H1 (cell line): ENCODE data around the gene ZNF358. TPM values are rescaled to one million over a fixed set of nuclear protein-coding genes. Genes with fewer than 3 reads are reported as not detected.

Experiments
- CTCF ChIA-PET: fragments of 300-600 bp; sonication (Branson Sonifier 250); formaldehyde crosslinking; loops from one replicate; lab custom pipeline; 2021; ENCODE audit not compliant: partially characterized antibody; lab: Charles Lee
- POLR2A ChIA-PET: fragments of 300-600 bp; sonication (Branson Sonifier 250); formaldehyde crosslinking; loops from one replicate; lab custom pipeline; 2021; ENCODE audit warnings: inconsistent platforms; ENCODE audit not compliant: partially characterized antibody; lab: Charles Lee
- DNase-seq, 2 experiments: peaks; one replicate each; pipeline versions ENCODE4 v3.0.0 to v3.0.0-alpha.2; 2010 to 2022; ENCODE audit warnings: low spot score in 2 of 2, low read depth in 1 of 2, mixed read lengths in 1 of 2
- FAIRE-seq: peaks from 2 replicates; lab custom pipeline; 2011; peaks lifted over from hg19 to GRCh38; lab: Jason Lieb, UNC
- H2AFZ ChIP-seq: 2 replicates; pipeline ENCODE4 v1.8.1; 2012; ENCODE audit warnings: low read length, inconsistent platforms
- H2AK5ac ChIP-seq: 2 replicates; pipeline ENCODE4 v1.6.1; 2013; ENCODE audit warnings: low read depth, low read length
- H2BK120ac ChIP-seq: replicated peaks from 2 replicates; pipeline ENCODE3; 2013; ENCODE audit warnings: low read depth, low read length, inconsistent platforms
- H2BK12ac ChIP-seq: 2 replicates; pipeline ENCODE4 v1.6.1; 2013; ENCODE audit warnings: low read depth, low read length
- H2BK15ac ChIP-seq: 2 replicates; pipeline ENCODE4 v1.6.1; 2013; ENCODE audit warnings: low read length
- H2BK20ac ChIP-seq: 2 replicates; pipeline ENCODE4 v1.6.1; 2013; ENCODE audit warnings: low read length
- H2BK5ac ChIP-seq: 2 replicates; pipeline ENCODE4 v1.6.1; 2013; ENCODE audit warnings: low read depth, low read length
- H3K14ac ChIP-seq: 2 replicates; pipeline ENCODE4 v1.6.1; 2013; ENCODE audit warnings: inconsistent platforms; ENCODE audit not compliant: insufficient read length
- H3K18ac ChIP-seq: 2 replicates; pipeline ENCODE4 v1.6.1; 2013; ENCODE audit warnings: low read length; ENCODE audit errors: extremely low read depth
- H3K23ac ChIP-seq: 2 replicates; pipeline ENCODE4 v1.6.1; 2013; ENCODE audit warnings: inconsistent platforms; ENCODE audit not compliant: insufficient read length
- H3K23me2 ChIP-seq: 2 replicates; pipeline ENCODE4 v1.6.1; 2013; ENCODE audit warnings: low read depth, low read length
- H3K27ac ChIP-seq: 2 replicates; pipeline ENCODE4 v1.6.1; 2011; ENCODE audit warnings: low read depth, low read length, inconsistent platforms
- H3K27me3 ChIP-seq, 4 experiments: replicated peaks in 1 of 4; 1 replicate in 1 of 4; 2 replicates in 3 of 4; pipeline versions ENCODE4 v1.6.1 to v1.8.1; 2011 to 2013; ENCODE audit warnings: low read length in 3 of 4, mild to moderate bottlenecking in 3 of 4, inconsistent platforms in 2 of 4, mixed read lengths in 2 of 4, moderate library complexity in 1 of 4; ENCODE audit not compliant: control insufficient read depth in 3 of 4, insufficient read depth in 3 of 4; ENCODE audit errors: extremely low read depth in 1 of 4
- H3K36me3 ChIP-seq, 4 experiments: 2 replicates each; pipeline versions ENCODE4 v1.6.1 to v1.8.1; 2011 to 2013; ENCODE audit warnings: mild to moderate bottlenecking in 4 of 4, low read length in 3 of 4, moderate library complexity in 2 of 4, control low read depth in 1 of 4, inconsistent platforms in 1 of 4; ENCODE audit not compliant: insufficient read depth in 4 of 4, control insufficient read depth in 2 of 4
- H3K4ac ChIP-seq: replicated peaks from 2 replicates; pipeline ENCODE3; 2013; ENCODE audit warnings: low read length, low read depth, mixed read lengths, inconsistent platforms; ENCODE audit not compliant: insufficient read length
- H3K4me1 ChIP-seq, 4 experiments: replicated peaks in 1 of 4; 1 replicate in 1 of 4; 2 replicates in 3 of 4; pipeline versions ENCODE4 v1.6.1 to v1.8.1; 2011 to 2013; ENCODE audit warnings: low read length in 3 of 4, inconsistent platforms in 2 of 4, mixed read lengths in 1 of 4; ENCODE audit not compliant: insufficient read depth in 4 of 4, control insufficient read depth in 3 of 4
- H3K4me2 ChIP-seq, 2 experiments: 2 replicates each; pipeline versions ENCODE4 v1.6.1 to v1.8.1; 2011 to 2013; ENCODE audit warnings: low read depth in 2 of 2, low read length in 2 of 2, control low read depth in 1 of 2, inconsistent platforms in 1 of 2, mild to moderate bottlenecking in 1 of 2; ENCODE audit not compliant: insufficient read depth in 1 of 2
- H3K4me3 ChIP-seq, 4 experiments: fragments of 200-600, 300-600 bp in 1 of 4; sonication (generic), shearing (Covaris generic), sonication (Bioruptor Twin) in 1 of 4; 2 replicates each; pipeline versions ENCODE4 v1.5.1 to v1.8.1; 2011 to 2016; ENCODE audit warnings: low read length in 4 of 4, low read depth in 3 of 4, control low read depth in 2 of 4, inconsistent platforms in 2 of 4, mild to moderate bottlenecking in 2 of 4, mixed read lengths in 1 of 4, moderate library complexity in 1 of 4; ENCODE audit not compliant: insufficient read depth in 2 of 4; ENCODE audit errors: extremely low read depth in 1 of 4
- H3K56ac ChIP-seq: replicated peaks from 2 replicates; pipeline ENCODE3; 2013; ENCODE audit warnings: low read depth, mild to moderate bottlenecking, mixed read lengths, low read length, inconsistent platforms; ENCODE audit not compliant: insufficient read length
- H3K79me1 ChIP-seq: 2 replicates; pipeline ENCODE4 v1.6.1; 2013; ENCODE audit warnings: low read depth, low read length, control low read depth
- H3K79me2 ChIP-seq, 2 experiments: 2 replicates each; pipeline versions ENCODE4 v1.6.1 to v1.8.1; 2012 to 2013; ENCODE audit warnings: low read length in 2 of 2, mild to moderate bottlenecking in 2 of 2, inconsistent platforms in 1 of 2; ENCODE audit not compliant: insufficient read depth in 2 of 2, control insufficient read depth in 1 of 2
- H3K9ac ChIP-seq, 4 experiments: replicated peaks in 1 of 4; 1 replicate in 1 of 4; 2 replicates in 3 of 4; pipeline versions ENCODE4 v1.6.1 to v1.8.1; 2011 to 2013; ENCODE audit warnings: low read depth in 3 of 4, low read length in 3 of 4, control low read depth in 2 of 4, mild to moderate bottlenecking in 2 of 4, moderate library complexity in 2 of 4, inconsistent platforms in 1 of 4; ENCODE audit errors: extremely low read depth in 1 of 4
- H3K9me3 ChIP-seq, 2 experiments: 2 replicates each; pipeline versions ENCODE4 v1.6.1 to v1.8.1; 2012 to 2013; ENCODE audit warnings: mild to moderate bottlenecking in 2 of 2, moderate library complexity in 2 of 2, control low read depth in 1 of 2, inconsistent platforms in 1 of 2, low read depth in 1 of 2, low read length in 1 of 2, mixed read lengths in 1 of 2; ENCODE audit not compliant: insufficient read depth in 2 of 2
- H4K20me1 ChIP-seq, 2 experiments: replicated peaks in 1 of 2; 2 replicates each; pipeline versions ENCODE3 to v1.8.1; 2011 to 2013; ENCODE audit warnings: inconsistent platforms in 2 of 2, low read length in 2 of 2, mild to moderate bottlenecking in 1 of 2; ENCODE audit not compliant: insufficient read depth in 2 of 2, control insufficient read depth in 1 of 2
- H4K5ac ChIP-seq: 2 replicates; pipeline ENCODE4 v1.6.1; 2013; ENCODE audit warnings: low read length, low read depth, mixed read lengths, inconsistent platforms; ENCODE audit not compliant: insufficient read length
- H4K8ac ChIP-seq: 2 replicates; pipeline ENCODE4 v1.8.0; 2013; ENCODE audit warnings: mild to moderate bottlenecking, moderate library complexity, low read length, inconsistent platforms; ENCODE audit not compliant: insufficient read depth; ENCODE audit errors: extremely low read depth
- H4K91ac ChIP-seq: replicated peaks from 2 replicates; pipeline ENCODE3; 2013; ENCODE audit warnings: low read length, mixed read lengths, inconsistent platforms; ENCODE audit not compliant: insufficient read length
- BCL11A ChIP-seq, 2 experiments: IDR thresholded peaks; one replicate each; pipeline ENCODE4 v1.6.1; 2011; ENCODE audit warnings: low read depth in 2 of 2, low read length in 2 of 2, mild to moderate bottlenecking in 2 of 2
- HDAC2 ChIP-seq, 2 experiments: fragments of 300-600 bp in 1 of 2; sonication (generic) in 1 of 2; IDR thresholded peaks; 2 replicates each; pipeline ENCODE4 v1.6.1; 2011 to 2012; ENCODE audit warnings: low read depth in 2 of 2, low read length in 2 of 2, mild to moderate bottlenecking in 2 of 2, moderate library complexity in 2 of 2, borderline replicate concordance in 1 of 2, inconsistent platforms in 1 of 2
- JUN ChIP-seq: IDR thresholded peaks from 2 replicates; pipeline ENCODE4 v1.6.1; 2011; ENCODE audit warnings: low read depth, mild to moderate bottlenecking, improper control_type of control experiment, low read length
- KDM4A ChIP-seq: IDR thresholded peaks from one replicate; pipeline ENCODE4 v1.7.1; 2012; ENCODE audit warnings: low read depth, mild to moderate bottlenecking, moderate library complexity, low read length, inconsistent platforms; ENCODE audit not compliant: severe bottlenecking
- POLR2AphosphoS5 ChIP-seq: IDR thresholded peaks from 2 replicates; pipeline ENCODE4 v1.6.1; 2011; ENCODE audit warnings: low read depth, low read length
- POU5F1 ChIP-seq: IDR thresholded peaks from 2 replicates; pipeline ENCODE4 v1.6.1; 2011; ENCODE audit warnings: low read depth, mild to moderate bottlenecking, low read length, moderate library complexity
- RBBP5 ChIP-seq: IDR thresholded peaks from 2 replicates; pipeline ENCODE4 v1.7.1; 2012; ENCODE audit warnings: low read depth, mild to moderate bottlenecking, inconsistent platforms, low read length, moderate library complexity, borderline replicate concordance
- SRF ChIP-seq: IDR thresholded peaks from 2 replicates; pipeline ENCODE4 v1.6.1; 2011; ENCODE audit warnings: mild to moderate bottlenecking, low read depth, low read length, moderate library complexity
- TAF1 ChIP-seq: IDR thresholded peaks from 2 replicates; pipeline ENCODE4 v1.6.1; 2011; ENCODE audit warnings: mild to moderate bottlenecking, low read depth, low read length
- WGBS, 2 experiments: shearing (Covaris generic) in 1 of 2; methylation state at CpG; one replicate each; pipeline versions ENCODE4 v1.1.6 to v1.1.7; 2013 to 2015; ENCODE audit warnings: low lambda C conversion rate in 2 of 2, mixed read lengths in 2 of 2, inconsistent platforms in 1 of 2, low coverage in 1 of 2, missing lambda C conversion rate in 1 of 2; ENCODE audit not compliant: insufficient replicate concordance in 2 of 2, insufficient coverage in 1 of 2, insufficient read length in 1 of 2; ENCODE audit errors: extremely low coverage in 1 of 2, missing lambda C conversion rate in 1 of 2; 5-methylcytosine and 5-hydroxymethylcytosine counted together
- polyA plus RNA-seq, 7 experiments: library from polyadenylated mRNA; depleted of rRNA in 3 of 7; stranded (reverse) in 5 of 7; unstranded in 2 of 7; fragments of >200 nt in 5 of 7; fragments of 200-250 nt in 2 of 7; gene quantifications; 1 replicate in 5 of 7; 2 replicates in 1 of 7; 4 replicates in 1 of 7; pipeline versions ENCODE4 v1.2.1 to v1.2.3, GENCODE V29; 2011 to 2013; ENCODE audit warnings: missing spikeins in 2 of 7, mixed read lengths in 2 of 7
- total RNA-seq: library from RNA; stranded (reverse); fragmentation: NEBNext Ultra II Directional; extraction: Animal tissue kit (Norgen Biotek cat#: 25700); gene quantifications from 2 replicates; pipeline ENCODE4 v1.2.1, GENCODE V29; 2021

ZNF358 gene
- total and polyA plus RNA-seq, 2 of the 8 experiments (the other 6 are each of a cell fraction or from before 2014, with no cell fraction given) = 40.0 to 60.3 TPM

DNA sequence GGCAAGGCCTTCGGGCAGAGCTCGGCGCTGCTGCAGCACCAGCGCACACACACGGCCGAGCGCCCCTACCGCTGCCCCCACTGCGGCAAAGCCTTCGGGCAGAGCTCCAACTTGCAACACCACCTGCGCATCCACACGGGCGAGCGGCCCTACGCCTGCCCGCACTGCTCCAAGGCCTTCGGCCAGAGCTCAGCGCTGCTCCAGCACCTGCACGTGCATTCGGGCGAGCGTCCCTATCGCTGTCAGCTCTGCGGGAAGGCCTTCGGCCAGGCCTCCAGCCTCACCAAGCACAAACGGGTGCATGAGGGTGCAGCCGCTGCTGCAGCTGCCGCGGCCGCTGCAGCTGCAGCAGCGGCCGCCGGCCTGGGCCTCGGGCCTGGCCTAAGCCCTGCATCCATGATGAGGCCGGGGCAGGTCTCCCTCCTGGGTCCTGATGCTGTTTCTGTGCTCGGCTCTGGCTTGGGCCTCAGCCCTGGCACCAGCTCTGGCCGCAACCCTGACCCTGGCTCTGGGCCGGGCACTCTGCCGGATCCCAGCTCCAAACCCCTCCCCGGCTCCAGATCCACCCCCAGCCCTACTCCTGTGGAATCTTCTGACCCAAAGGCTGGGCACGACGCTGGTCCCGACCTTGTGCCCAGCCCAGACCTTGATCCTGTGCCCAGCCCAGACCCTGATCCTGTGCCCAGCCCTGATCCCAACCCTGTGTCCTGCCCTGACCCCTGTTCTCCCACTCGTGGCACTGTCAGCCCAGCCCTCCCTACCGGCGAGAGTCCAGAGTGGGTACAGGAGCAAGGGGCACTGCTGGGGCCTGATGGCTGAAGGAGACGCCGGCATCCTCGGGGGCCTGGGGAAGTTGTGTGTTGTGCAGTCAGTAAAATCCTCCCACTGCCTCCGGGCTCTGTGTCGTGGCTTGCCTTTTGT is 4.5 kb downstream of the ZNF358 start:
- TF ChIP-seq RBBP5 (no peak), HDAC2 (IDR thresholded peaks at IDR 0.05; ENCODE audit: borderline replicate concordance in 1 of 2, low read depth in 2 of 2, low read length in 2 of 2) (no peak), KDM4A (no peak), POLR2AphosphoS5 (no peak), SRF (no peak), BCL11A (IDR thresholded peaks at IDR 0.05; ENCODE audit: low read depth in 2 of 2, low read length in 2 of 2) (no peak), POU5F1 (no peak), JUN (no peak), TAF1 (no peak)
- Histone ChIP-seq H3K27me3 (no peaks in the 10 kb centered on the region), H2BK12ac (no peak overlapping the region), H3K4me1 (peaks cover 0 to 15% (median 5%) of the 10 kb centered on the region in 4 experiments; a peak in 5 of 7 replicates), H4K8ac (no peak overlapping the region), H2AK5ac (no peak overlapping the region), H3K9me3 (no peaks in the 10 kb centered on the region), H2BK5ac (no peak overlapping the region; the same call in 1 of the 2 replicates), H3K36me3 (peaks cover 0 to 7% (median 3%) of the 10 kb centered on the region in 4 experiments; a peak in 1 of 8 replicates), H3K79me2 (peaks cover 0 to 11% of the 10 kb centered on the region in 2 experiments; a peak in 1 of 4 replicates), H2BK15ac (no peak overlapping the region), H2AFZ (no peak overlapping the region), H3K56ac (no peak overlapping the region), H4K91ac (no peak overlapping the region), H3K27ac (no peak overlapping the region), H3K18ac (no peak overlapping the region), H2BK20ac (no peak overlapping the region), H2BK120ac (no peak overlapping the region), H3K9ac (no peak overlapping the region), H3K14ac (no peak overlapping the region), H3K4ac (no peak overlapping the region), H4K20me1 (peaks cover 1 to 2% of the 10 kb centered on the region in 2 experiments), H3K23ac (no peak overlapping the region), H3K4me3 (no peak overlapping the region), H3K79me1 (peaks cover 5% of the 10 kb centered on the region; the same call in 1 of the 2 replicates), H3K23me2 (peaks cover 13% of the 10 kb centered on the region), H4K5ac (no peak overlapping the region), H3K4me2 (no peak overlapping the region)
- POLR2A ChIA-PET = interaction anchor here (1.1 to 7.0 kb wide), 6 partner anchors 8 to 109 kb away, joined by 3 to 80 read pairs (median 4); partner anchors contain the start of genes PET100, PNPLA6 and XAB2
- WGBS, 2 experiments = 94% methylated on average over 41 of the region's 51 CpGs; no CpG with 5 or more reads in 1 of the 2 experiments
- FAIRE-seq (no peak), DNase-seq (no peak)
- CTCF ChIA-PET = interaction anchor here (0.7 to 2.3 kb wide), 4 partner anchors 12 to 60 kb away, joined by 3 to 7 read pairs (median 4); partner anchors contain the start of gene PNPLA6
